ENCODE results near the gene GEMIN4. TPM values are rescaled to one million over a fixed set of nuclear protein-coding genes. Genes with fewer than 3 reads are reported as not detected.

Gene GEMIN4
- total RNA-seq, 1 donor from 2014 or later, result 15.6 TPM

- H3F3A ChIP-seq (ENCODE audit: low read depth), result peaks cover 4% of the 10 kb centered on the region
- Mint-ChIP-seq H3K4me1 (peaks cover 7% of the 10 kb centered on the region), H3K9me3 (no peaks in the 10 kb centered on the region), H3K27ac (no peak overlapping the region), H3K27me3 (ENCODE audit: insufficient read depth, low read depth) (peaks cover 2% of the 10 kb centered on the region), H3K36me3 (peaks cover 11% of the 10 kb centered on the region), H3K4me3 (no peak overlapping the region)
- no peaks in the 10 kb centered on the region for H3K9me3 ChIP-seq (ENCODE audit: low read depth)
- H4K20me1 ChIP-seq (ENCODE audit: low read depth), result no peaks in the 10 kb centered on the region
- no peak overlapping the region for H3K27ac ChIP-seq
- no peaks in the 10 kb centered on the region for H3K4me1 ChIP-seq
- H3K9ac ChIP-seq, result peak overlapping the region; percentile 30
- no peak overlapping the region for H3K4me3 ChIP-seq
- TF ChIP-seq EZH2phosphoT487 (IDR thresholded peaks at IDR 0.05), result no peak
- TF ChIP-seq CTCF (IDR thresholded peaks at IDR 0.05), result no peak
- no peak for TF ChIP-seq EZH2 (IDR thresholded peaks at IDR 0.05)
- no peak overlapping the region for H2AFZ ChIP-seq (replicated peaks)
- H3K79me2 ChIP-seq (ENCODE audit: low read depth), result no peaks in the 10 kb centered on the region
- H3K4me2 ChIP-seq, result no peak overlapping the region
- DNase-seq (ENCODE audit: low spot score), result no peak
- no peaks in the 10 kb centered on the region for H3K36me3 ChIP-seq
- H3K27me3 ChIP-seq, result no peaks in the 10 kb centered on the region
Observed at GRCh38 chr17:704111-704864, 47.8 kb downstream of the GEMIN4 start.

GRCh38 chr17:703081-703875 lies 48.8 kb downstream of the GEMIN4 start:
- Histone ChIP-seq H3K27ac (no peak overlapping the region), H3F3A (ENCODE audit: low read depth) (peaks cover 4% of the 10 kb centered on the region), H3K36me3 (no peaks in the 10 kb centered on the region), H2AFZ (replicated peaks) (no peak overlapping the region), H3K9me3 (ENCODE audit: low read depth) (no peaks in the 10 kb centered on the region), H4K20me1 (ENCODE audit: low read depth) (no peaks in the 10 kb centered on the region), H3K4me1 (no peaks in the 10 kb centered on the region), H3K79me2 (ENCODE audit: low read depth) (no peaks in the 10 kb centered on the region), H3K4me3 (no peak overlapping the region), H3K9ac (no peak overlapping the region), H3K27me3 (no peaks in the 10 kb centered on the region), H3K4me2 (no peak overlapping the region)
- peak overlapping the region; percentile 25 for H3K27ac Mint-ChIP-seq
- H3K27me3 Mint-ChIP-seq (ENCODE audit: insufficient read depth, low read depth), result peaks cover 2% of the 10 kb centered on the region
- TF ChIP-seq EZH2 (IDR thresholded peaks at IDR 0.05) (no peak), CTCF (IDR thresholded peaks at IDR 0.05) (no peak), EZH2phosphoT487 (IDR thresholded peaks at IDR 0.05) (no peak)
- no peak overlapping the region for H3K4me3 Mint-ChIP-seq
- H3K4me1 Mint-ChIP-seq, result peaks cover 7% of the 10 kb centered on the region
- peaks cover 9% of the 10 kb centered on the region for H3K36me3 Mint-ChIP-seq
- DNase-seq (ENCODE audit: low spot score), result no peak
- H3K9me3 Mint-ChIP-seq, result no peaks in the 10 kb centered on the region

GRCh38 chr17:700504-701094 lies 51.5 kb downstream of the GEMIN4 start:
- no peaks in the 10 kb centered on the region for H3K79me2 ChIP-seq (ENCODE audit: low read depth)
- peak; percentile 38 for DNase-seq (ENCODE audit: low spot score)
- no peak overlapping the region for H3K9ac ChIP-seq
- TF ChIP-seq EZH2 (IDR thresholded peaks at IDR 0.05), result no peak
- TF ChIP-seq CTCF (IDR thresholded peaks at IDR 0.05), result peak; percentile 92
- TF ChIP-seq EZH2phosphoT487 (IDR thresholded peaks at IDR 0.05), result no peak
- no peaks in the 10 kb centered on the region for H4K20me1 ChIP-seq (ENCODE audit: low read depth)
- H3K27me3 ChIP-seq, result no peaks in the 10 kb centered on the region
- H3K4me2 ChIP-seq, result no peak overlapping the region
- H3K36me3 ChIP-seq, result no peaks in the 10 kb centered on the region
- H3K27me3 Mint-ChIP-seq (ENCODE audit: insufficient read depth, low read depth), result peaks cover 2% of the 10 kb centered on the region
- H3K4me1 Mint-ChIP-seq, result peaks cover 7% of the 10 kb centered on the region
- H3K36me3 Mint-ChIP-seq, result peaks cover 5% of the 10 kb centered on the region
- no peak overlapping the region for H3K27ac ChIP-seq
- no peak overlapping the region for H3K27ac Mint-ChIP-seq
- no peaks in the 10 kb centered on the region for H3K9me3 ChIP-seq (ENCODE audit: low read depth)
- no peak overlapping the region for H3K4me3 Mint-ChIP-seq
- no peaks in the 10 kb centered on the region for H3K9me3 Mint-ChIP-seq
- H3F3A ChIP-seq (ENCODE audit: low read depth), result peaks cover 4% of the 10 kb centered on the region
- no peaks in the 10 kb centered on the region for H3K4me1 ChIP-seq
- H3K4me3 ChIP-seq, result no peak overlapping the region
- no peak overlapping the region for H2AFZ ChIP-seq (replicated peaks)

Data from neural progenitor cell (in vitro differentiated cells).